Esophagus (tissue), 2 donors: ENCODE data around the gene RAI1. TPM values are rescaled to one million over a fixed set of nuclear protein-coding genes. Genes with fewer than 3 reads are reported as not detected.

ENCODE experiments used
- H3K27ac ChIP-seq, 2 donors: one replicate each; pipeline ENCODE4 v1.5.1; 2013; ENCODE audit warnings: low read depth in 2 of 2, mild to moderate bottlenecking in 2 of 2, inconsistent platforms in 1 of 2, low read length in 1 of 2, moderate library complexity in 1 of 2
- H3K27me3 ChIP-seq, 2 donors: one replicate each; pipeline ENCODE4 v1.6.1; 2013; ENCODE audit warnings: low read length in 2 of 2, control low read depth in 1 of 2, mild to moderate bottlenecking in 1 of 2; ENCODE audit not compliant: insufficient read depth in 2 of 2, control insufficient read depth in 1 of 2
- H3K36me3 ChIP-seq, 2 donors: one replicate each; pipeline ENCODE4 v1.6.1; 2013; ENCODE audit warnings: low read length in 1 of 2; ENCODE audit not compliant: control insufficient read depth in 2 of 2, insufficient read depth in 2 of 2
- H3K4me1 ChIP-seq, 2 donors: one replicate each; pipeline ENCODE4 v1.6.1; 2013; ENCODE audit warnings: low read length in 1 of 2; ENCODE audit not compliant: control insufficient read depth in 2 of 2, insufficient read depth in 2 of 2
- H3K4me3 ChIP-seq, 2 donors: one replicate each; pipeline ENCODE4 v1.5.1; 2013; ENCODE audit warnings: low read length in 2 of 2, mild to moderate bottlenecking in 2 of 2, low read depth in 1 of 2, moderate library complexity in 1 of 2
- H3K9me3 ChIP-seq, 2 donors: one replicate each; pipeline ENCODE4 v1.6.1; 2013; ENCODE audit warnings: mild to moderate bottlenecking in 2 of 2, low read depth in 1 of 2, low read length in 1 of 2, moderate library complexity in 1 of 2; ENCODE audit not compliant: control insufficient read depth in 2 of 2, insufficient read depth in 1 of 2
- WGBS, 2 donors: extraction: QIAGEN DNeasy Blood & Tissue Kit; methylation state at CpG; one replicate each; pipeline ENCODE4 v1.1.7; 2013; 5-methylcytosine and 5-hydroxymethylcytosine counted together
- polyA plus RNA-seq, 2 donors: library from polyadenylated mRNA; stranded (reverse); fragments of 200-250 nt; gene quantifications; one replicate each; pipeline ENCODE4 v1.2.3, GENCODE V29; 2013
- donor health status: healthy with polysubstance abuse.
- donor health status: Bipolar disorder and iron deficiency.

Gene RAI1
- polyA plus RNA-seq, 2 donors = 10.7 to 14.4 TPM

GRCh38 chr17:17786998-17787397 lies 105.7 kb downstream of the RAI1 start:
- H3K4me3 ChIP-seq = no peak overlapping the region
- H3K27ac ChIP-seq = no peak overlapping the region
- H3K36me3 ChIP-seq = peaks cover 0 to 3% of the 10 kb centered on the region in 2 donors
- no peaks in the 10 kb centered on the region for H3K27me3 ChIP-seq
- peaks cover 2 to 18% of the 10 kb centered on the region in 2 donors for H3K4me1 ChIP-seq
- H3K9me3 ChIP-seq = no peaks in the 10 kb centered on the region
- WGBS, 2 donors = 80 to 89% methylated on average over 2 of the region's 2 CpGs

DNA sequence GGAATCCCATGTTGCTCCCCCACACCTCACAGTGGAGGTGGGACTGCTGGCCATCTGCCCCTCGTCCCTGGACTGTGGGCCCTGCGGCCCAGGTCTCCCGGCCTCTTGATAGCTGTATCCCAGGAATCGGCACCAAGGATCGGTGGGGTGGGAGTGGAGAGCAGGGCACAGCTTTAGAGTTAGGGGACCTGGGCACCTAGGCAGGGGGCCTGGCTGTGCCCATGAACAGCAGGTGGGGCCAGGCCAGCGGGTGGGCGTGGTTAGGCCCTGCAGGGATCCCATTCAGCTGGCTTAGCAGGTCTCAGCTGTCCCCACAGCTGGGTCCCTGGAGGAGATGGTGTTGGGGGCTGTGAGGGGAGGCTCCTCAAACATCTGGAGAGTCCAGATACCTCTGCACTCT lies 106.3 kb downstream of the RAI1 start:
- 89 to 95% methylated on average over 7 of the region's 7 CpGs for WGBS, 2 donors
- H3K4me3 ChIP-seq = no peak overlapping the region
- H3K36me3 ChIP-seq = peaks cover 0 to 3% of the 10 kb centered on the region in 2 donors
- no peaks in the 10 kb centered on the region for H3K27me3 ChIP-seq
- H3K9me3 ChIP-seq = no peaks in the 10 kb centered on the region
- peaks cover 2 to 20% of the 10 kb centered on the region in 2 donors for H3K4me1 ChIP-seq
- H3K27ac ChIP-seq = no peak overlapping the region

GRCh38 chr17:17788967-17789366 lies 107.7 kb downstream of the RAI1 start:
- Histone ChIP-seq H3K9me3 (no peaks in the 10 kb centered on the region), H3K4me3 (no peak overlapping the region), H3K36me3 (peaks cover 0 to 9% of the 10 kb centered on the region in 2 donors), H3K4me1 (peaks cover 2 to 22% of the 10 kb centered on the region in 2 donors), H3K27ac (no peak overlapping the region), H3K27me3 (no peaks in the 10 kb centered on the region)
- 86 to 87% methylated on average over 8 of the region's 8 CpGs for WGBS, 2 donors

- H3K4me1 ChIP-seq = peaks cover 2 to 17% of the 10 kb centered on the region in 2 donors
- H3K4me3 ChIP-seq = no peak overlapping the region
- 95 to 98% methylated on average over 6 of the region's 6 CpGs for WGBS, 2 donors
- no peaks in the 10 kb centered on the region for H3K9me3 ChIP-seq
- H3K36me3 ChIP-seq = peaks cover 0 to 14% of the 10 kb centered on the region in 2 donors
- H3K27me3 ChIP-seq = no peaks in the 10 kb centered on the region
- H3K27ac ChIP-seq = no peak overlapping the region
Observed at GRCh38 chr17:17789410-17789809, 108.2 kb downstream of the RAI1 start.

GRCh38 chr17:17789828-17790636 lies 108.8 kb downstream of the RAI1 start:
- H3K27ac ChIP-seq = no peak overlapping the region
- H3K27me3 ChIP-seq = no peaks in the 10 kb centered on the region
- H3K36me3 ChIP-seq = peaks cover 0 to 20% of the 10 kb centered on the region in 2 donors
- H3K4me1 ChIP-seq = peaks cover 2 to 13% of the 10 kb centered on the region in 2 donors
- no peak overlapping the region for H3K4me3 ChIP-seq
- 55 to 64% methylated on average over 12 of the region's 12 CpGs for WGBS, 2 donors
- no peaks in the 10 kb centered on the region for H3K9me3 ChIP-seq

- no peak overlapping the region for H3K27ac ChIP-seq
Observed at GRCh38 chr17:17790637-17791464, 109.6 kb downstream of the RAI1 start.

GRCh38 chr17:17792037-17792550 lies 110.8 kb downstream of the RAI1 start:
- Histone ChIP-seq H3K4me1 (peaks cover 2 to 13% of the 10 kb centered on the region in 2 donors), H3K4me3 (no peak overlapping the region), H3K9me3 (no peaks in the 10 kb centered on the region), H3K36me3 (peaks cover 3 to 36% of the 10 kb centered on the region in 2 donors), H3K27me3 (no peaks in the 10 kb centered on the region), H3K27ac (no peak overlapping the region)
- WGBS, 2 donors = 56% methylated on average over 18 of the region's 18 CpGs

More at GRCh38 chr17:17790637-17791464, 109.6 kb downstream of the RAI1 start:
- 88 to 90% methylated on average over 26 of the region's 26 CpGs for WGBS, 2 donors
- H3K36me3 ChIP-seq = peaks cover 0 to 26% of the 10 kb centered on the region in 2 donors
- no peaks in the 10 kb centered on the region for H3K9me3 ChIP-seq
- H3K4me3 ChIP-seq = no peak overlapping the region
- H3K4me1 ChIP-seq = peaks cover 2 to 13% of the 10 kb centered on the region in 2 donors
- H3K27me3 ChIP-seq = no peaks in the 10 kb centered on the region

DNA sequence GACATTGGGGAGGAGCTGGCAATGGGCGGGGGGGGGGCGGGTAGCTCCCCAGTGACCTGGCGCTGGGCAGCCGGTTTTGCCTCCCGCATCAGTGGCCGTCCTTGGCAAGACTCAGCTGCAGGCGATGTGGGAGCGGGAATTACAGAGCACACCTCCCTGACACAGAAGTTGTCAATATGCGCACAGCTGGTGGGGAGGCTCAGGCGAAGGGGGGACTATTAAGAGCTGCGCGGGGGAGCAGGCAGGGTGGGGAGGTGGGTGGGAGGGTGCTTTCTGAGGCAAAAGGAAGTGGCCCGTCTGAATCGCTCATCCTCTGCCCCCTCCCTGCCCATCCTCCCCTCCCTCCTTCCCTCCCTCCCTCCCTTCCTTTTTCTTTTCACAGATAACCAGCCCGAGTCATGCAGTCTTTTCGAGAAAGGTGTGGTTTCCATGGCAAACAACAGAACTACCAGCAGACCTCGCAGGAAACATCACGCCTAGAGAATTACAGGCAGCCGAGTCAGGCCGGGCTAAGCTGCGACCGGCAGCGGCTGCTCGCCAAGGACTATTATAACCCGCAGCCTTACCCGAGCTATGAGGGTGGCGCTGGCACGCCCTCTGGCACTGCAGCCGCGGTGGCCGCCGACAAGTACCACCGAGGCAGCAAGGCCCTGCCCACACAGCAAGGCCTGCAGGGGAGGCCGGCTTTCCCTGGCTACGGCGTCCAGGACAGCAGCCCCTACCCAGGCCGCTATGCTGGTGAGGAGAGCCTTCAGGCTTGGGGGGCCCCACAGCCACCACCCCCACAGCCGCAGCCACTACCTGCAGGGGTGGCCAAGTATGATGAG lies 111.5 kb downstream of the RAI1 start:
- Histone ChIP-seq H3K27ac (no peak overlapping the region), H3K4me3 (no peak overlapping the region), H3K4me1 (peaks cover 2 to 10% of the 10 kb centered on the region in 2 donors), H3K9me3 (no peaks in the 10 kb centered on the region), H3K36me3 (peaks cover 3 to 42% of the 10 kb centered on the region in 2 donors), H3K27me3 (no peaks in the 10 kb centered on the region)
- WGBS, 2 donors = 21 to 30% methylated on average over 31 to 38 of the region's 38 CpGs
